ENCODE measurements around the gene TXNDC11. TPM values are rescaled to one million over a fixed set of nuclear protein-coding genes. Genes with fewer than 3 reads are reported as not detected.

Gene TXNDC11
- total and polyA plus RNA-seq, 9 of the 15 experiments (the other 6 are each of a cell fraction or from before 2014, with no cell fraction given): 0.66 to 32.6 (median 26.2) TPM

GRCh38 chr16:11721781-11722467, 20.7 kb downstream of the TXNDC11 start:
- Histone ChIP-seq H3K4me3 (no peak overlapping the region), H3K27ac (ENCODE audit: extremely low read depth, low read depth, low read length) (no peak overlapping the region), H3K9me1 (ENCODE audit: control insufficient read depth, insufficient read depth, low read length) (no peaks in the 10 kb centered on the region), H3K27me3 (ENCODE audit: control insufficient read depth in 2 of 2, insufficient read depth in 2 of 2, low read length in 2 of 2) (no peaks in the 10 kb centered on the region), H3K4me2 (ENCODE audit: insufficient read depth, low read length) (no peak overlapping the region), H3K9ac (ENCODE audit: insufficient read depth in 1 of 2, low read depth in 2 of 2, low read length in 2 of 2) (no peak overlapping the region), H4K20me1 (replicated peaks; ENCODE audit: control insufficient read depth, insufficient read depth, low read length) (no peaks in the 10 kb centered on the region), H3K36me3 (ENCODE audit: control insufficient read depth, insufficient read depth, low read length) (peaks cover 81% of the 10 kb centered on the region), H3K9me3 (replicated peaks; ENCODE audit: control insufficient read depth, insufficient read depth, low read depth, low read length) (no peaks in the 10 kb centered on the region), H3K4me1 (replicated peaks in 1 of 2; ENCODE audit: control insufficient read depth in 2 of 2, insufficient read depth in 2 of 2, low read length in 2 of 2) (no peaks in the 10 kb centered on the region), H3K79me2 (ENCODE audit: control insufficient read depth, insufficient read depth, low read length) (no peaks in the 10 kb centered on the region), H2AFZ (ENCODE audit: low read depth, low read length) (no peak overlapping the region)
- in situ Hi-C loops (cut with MboI) (no loop called here), intact Hi-C loops (cut with micrococcal nuclease) (no loop called here)
- WGBS (ENCODE audit: insufficient coverage, low coverage, missing lambda C conversion rate): 94% methylated on average over 4 of the region's 4 CpGs
- ChIA-PET CTCF (ENCODE audit: low intra/inter-chr PET ratio) (no interaction called here), POLR2A (interaction anchor here (0.7 to 1.0 kb wide), 4 partner anchors 11 to 571 kb away, joined by 3 to 5 read pairs (median 4); no protein-coding TSS in a partner anchor)
- FAIRE-seq: no peak
- no peak for DNase-seq (ENCODE audit: extremely low read depth in 1 of 4, low spot score in 3 of 4)
- no TSS peak for BruUV-seq (replicated peaks)
- TF ChIP-seq POLR2B (IDR thresholded peaks at IDR 0.05; ENCODE audit: low read depth, partially characterized antibody): no peak
- TF ChIP-seq ZBTB40 (IDR thresholded peaks at IDR 0.05): peak; percentile 71
- TF ChIP-seq ZBTB40 (CRISPR knock-in tag; IDR thresholded peaks at IDR 0.05): 0 out of 2 replicates have a peak, but pooled peaks have one; percentile 11
- TF ChIP-seq HDAC8 (tag; IDR thresholded peaks at IDR 0.05): no peak
- no peak for TF ChIP-seq RCOR1 (IDR thresholded peaks at IDR 0.05; ENCODE audit: borderline replicate concordance in 1 of 2, low read depth in 2 of 2, low read length in 2 of 2)
- no peak for TF ChIP-seq MCM5 (IDR thresholded peaks at IDR 0.05; ENCODE audit: low read depth)
- no peak for TF ChIP-seq FOXJ2 (tag; IDR thresholded peaks at IDR 0.05)
- no peak for ATAC-seq
